Thyroid gland (tissue), 4 donors: ENCODE results near the gene TMEM175.

Source experiments
- CTCF ChIP-seq, 6 experiments: fragments of 200-600 bp in 3 of 6; fragments of 450-650 bp in 3 of 6; sonication (generic) in 3 of 6; IDR thresholded peaks; one replicate each; pipeline ENCODE4 v1.5.1; 2016 to 2019; ENCODE audit warnings: antibody characterized with exemption in 6 of 6, mild to moderate bottlenecking in 2 of 6, inconsistent platforms in 1 of 6, moderate library complexity in 1 of 6
- POLR2A ChIP-seq, 2 donors: fragments of 450-650 bp; IDR thresholded peaks; one replicate each; pipeline ENCODE4 v1.6.1; 2017; ENCODE audit warnings: antibody characterized with exemption in 2 of 2, mild to moderate bottlenecking in 2 of 2, moderate library complexity in 1 of 2

GRCh38 chr4:907691-908425 lies 24.4 kb upstream of the TMEM175 start:
- TF ChIP-seq CTCF (IDR thresholded peaks at IDR 0.05) = no peak
- no peak for TF ChIP-seq POLR2A (IDR thresholded peaks at IDR 0.05)
